Measurements from ENCODE around the gene PRPF38B. TPM values are rescaled to one million over a fixed set of nuclear protein-coding genes. Genes with fewer than 3 reads are reported as not detected.
"Not testable (repeated sequence)": the region's sequence is repeated elsewhere in the genome, so short reads cannot be mapped to it uniquely, and the experiment has no call there.

The PRPF38B gene
- total RNA-seq, 1 donor from 2014 or later = 39.3 TPM

- ATAC-seq = no peak
Measured at GRCh38 chr1:108670131-108670773, 21.9 kb upstream of the PRPF38B start.

GRCh38 chr1:108671143-108671542 lies 21.0 kb upstream of the PRPF38B start:
- Histone ChIP-seq H3K4me3 (no peak overlapping the region), H3K4me1 (no peaks in the 10 kb centered on the region), H3K9me3 (no peaks in the 10 kb centered on the region), H3K27ac (no peak overlapping the region), H3K36me3 (no peaks in the 10 kb centered on the region), H3K27me3 (no peaks in the 10 kb centered on the region)
- no peak for TF ChIP-seq CTCF (IDR thresholded peaks at IDR 0.05)
- ATAC-seq (no peak), DNase-seq (no peak)
- intact Hi-C loops (cut with DNase I) = no loop called here

More at GRCh38 chr1:108670131-108670773, 21.9 kb upstream of the PRPF38B start:
- Histone ChIP-seq H3K27ac (no peak overlapping the region), H3K4me1 (no peaks in the 10 kb centered on the region), H3K9me3 (no peaks in the 10 kb centered on the region), H3K27me3 (no peaks in the 10 kb centered on the region), H3K36me3 (no peaks in the 10 kb centered on the region), H3K4me3 (no peak overlapping the region)
- intact Hi-C loops (cut with DNase I) = no loop called here
- no peak for DNase-seq
- TF ChIP-seq CTCF (IDR thresholded peaks at IDR 0.05) = no peak

GRCh38 chr1:108678706-108679105 lies 13.4 kb upstream of the PRPF38B start:
- no peak for TF ChIP-seq CTCF (IDR thresholded peaks at IDR 0.05)
- H3K27me3 ChIP-seq = no peaks in the 10 kb centered on the region
- ATAC-seq (peak; percentile 65), DNase-seq (no peak)
- no peaks in the 10 kb centered on the region for H3K36me3 ChIP-seq
- H3K4me3 ChIP-seq = no peak overlapping the region
- intact Hi-C loops (cut with DNase I) = no loop called here
- no peak overlapping the region for H3K27ac ChIP-seq
- H3K4me1 ChIP-seq = peaks cover 7% of the 10 kb centered on the region
- no peaks in the 10 kb centered on the region for H3K9me3 ChIP-seq

- Histone ChIP-seq H3K27ac (no peak overlapping the region), H3K4me3 (peak overlapping the region; percentile 31)
- TF ChIP-seq CTCF (IDR thresholded peaks at IDR 0.05) = no peak
Measured at GRCh38 chr1:108679586-108680213, 12.4 kb upstream of the PRPF38B start.

GRCh38 chr1:108681701-108682100 lies 10.4 kb upstream of the PRPF38B start:
- intact Hi-C loops (cut with DNase I); H3K4me3 ChIP-seq; H3K9me3 ChIP-seq; H3K27ac ChIP-seq; ATAC-seq; H3K27me3 ChIP-seq; DNase-seq; H3K36me3 ChIP-seq; H3K4me1 ChIP-seq: not testable (repeated sequence)

More at GRCh38 chr1:108679586-108680213, 12.4 kb upstream of the PRPF38B start:
- DNase-seq (no peak), ATAC-seq (peak; percentile 16)
- Histone ChIP-seq H3K4me1 (peaks cover 7% of the 10 kb centered on the region), H3K27me3 (no peaks in the 10 kb centered on the region), H3K36me3 (no peaks in the 10 kb centered on the region), H3K9me3 (no peaks in the 10 kb centered on the region)
- intact Hi-C loops (cut with DNase I) = no loop called here

- Histone ChIP-seq H3K27ac (no peak overlapping the region), H3K9me3 (no peaks in the 10 kb centered on the region), H3K4me3 (no peak overlapping the region), H3K27me3 (no peaks in the 10 kb centered on the region), H3K36me3 (no peaks in the 10 kb centered on the region), H3K4me1 (no peaks in the 10 kb centered on the region)
- DNase-seq (no peak), ATAC-seq (no peak)
- intact Hi-C loops (cut with DNase I) = no loop called here
- no peak for TF ChIP-seq CTCF (IDR thresholded peaks at IDR 0.05)
Measured at GRCh38 chr1:108685529-108685928, 6.6 kb upstream of the PRPF38B start.

All from upper lobe of right lung (tissue), 1 donor.